Mononuclear cell (primary cell): ENCODE results near the gene WWOX. TPM values are rescaled to one million over a fixed set of nuclear protein-coding genes. Genes with fewer than 3 reads are reported as not detected.

Experiments
- H3K27me3 ChIP-seq: 2 replicates; pipeline ENCODE4 v1.6.0; 2011; ENCODE audit warnings: low read length, control low read depth; ENCODE audit not compliant: insufficient read depth
- H3K4me1 ChIP-seq: 2 replicates; pipeline ENCODE4 v1.5.1; 2011; ENCODE audit warnings: mild to moderate bottlenecking, low read length, control low read depth; ENCODE audit not compliant: insufficient read depth
- H3K4me3 ChIP-seq: 2 replicates; pipeline ENCODE4 v1.5.1; 2011; ENCODE audit warnings: mild to moderate bottlenecking, low read length, moderate library complexity
- H3K9me3 ChIP-seq: 2 replicates; pipeline ENCODE4 v1.5.1; 2011; ENCODE audit warnings: low read depth, mild to moderate bottlenecking, control low read depth, low read length
- total RNA-seq: library from RNA; depleted of rRNA; stranded (reverse); fragments of >200 nt; gene quantifications from one replicate; pipeline ENCODE4 v1.2.3, GENCODE V29; 2012

Gene WWOX
- total RNA-seq, 1 donor = 22.7 TPM

- no peaks in the 10 kb centered on the region for H3K27me3 ChIP-seq
- H3K4me1 ChIP-seq = no peaks in the 10 kb centered on the region
- H3K9me3 ChIP-seq = no peaks in the 10 kb centered on the region
- no peak overlapping the region for H3K4me3 ChIP-seq
These were observed 129.2 kb downstream of the WWOX start for GRCh38 chr16:78228704-78229103.

- Histone ChIP-seq H3K4me3 (no peak overlapping the region), H3K4me1 (no peaks in the 10 kb centered on the region), H3K9me3 (no peaks in the 10 kb centered on the region), H3K27me3 (no peaks in the 10 kb centered on the region)
These were observed 131.4 kb downstream of the WWOX start for GRCh38 chr16:78230832-78231231.

GRCh38 chr16:78235168-78235800 lies 135.8 kb downstream of the WWOX start:
- Histone ChIP-seq H3K4me3 (no peak overlapping the region), H3K9me3 (no peaks in the 10 kb centered on the region), H3K4me1 (no peaks in the 10 kb centered on the region), H3K27me3 (no peaks in the 10 kb centered on the region)

GRCh38 chr16:78235876-78236275 lies 136.4 kb downstream of the WWOX start:
- Histone ChIP-seq H3K27me3 (no peaks in the 10 kb centered on the region), H3K4me3 (no peak overlapping the region)

GRCh38 chr16:78237841-78238240 lies 138.4 kb downstream of the WWOX start:
- no peaks in the 10 kb centered on the region for H3K27me3 ChIP-seq
- no peaks in the 10 kb centered on the region for H3K4me1 ChIP-seq
- no peaks in the 10 kb centered on the region for H3K9me3 ChIP-seq

More at GRCh38 chr16:78235876-78236275, 136.4 kb downstream of the WWOX start:
- H3K4me1 ChIP-seq = no peaks in the 10 kb centered on the region
- H3K9me3 ChIP-seq = no peaks in the 10 kb centered on the region

GRCh38 chr16:78240459-78241222 lies 141.2 kb downstream of the WWOX start:
- H3K4me3 ChIP-seq = no peak overlapping the region
- H3K27me3 ChIP-seq = no peaks in the 10 kb centered on the region
- H3K9me3 ChIP-seq = no peaks in the 10 kb centered on the region
- no peaks in the 10 kb centered on the region for H3K4me1 ChIP-seq

More at GRCh38 chr16:78237841-78238240, 138.4 kb downstream of the WWOX start:
- no peak overlapping the region for H3K4me3 ChIP-seq

GRCh38 chr16:78242239-78242630 lies 142.8 kb downstream of the WWOX start:
- H3K9me3 ChIP-seq = no peaks in the 10 kb centered on the region
- no peaks in the 10 kb centered on the region for H3K4me1 ChIP-seq
- H3K27me3 ChIP-seq = no peaks in the 10 kb centered on the region
- H3K4me3 ChIP-seq = no peak overlapping the region

GRCh38 chr16:78244131-78244895 lies 144.9 kb downstream of the WWOX start:
- no peaks in the 10 kb centered on the region for H3K4me1 ChIP-seq
- H3K9me3 ChIP-seq = no peaks in the 10 kb centered on the region
- no peak overlapping the region for H3K4me3 ChIP-seq
- no peaks in the 10 kb centered on the region for H3K27me3 ChIP-seq

GRCh38 chr16:78246559-78246958 lies 147.1 kb downstream of the WWOX start:
- Histone ChIP-seq H3K4me1 (no peaks in the 10 kb centered on the region), H3K9me3 (no peaks in the 10 kb centered on the region), H3K27me3 (no peaks in the 10 kb centered on the region), H3K4me3 (no peak overlapping the region)

GRCh38 chr16:78249056-78249455 lies 149.6 kb downstream of the WWOX start:
- Histone ChIP-seq H3K27me3 (no peaks in the 10 kb centered on the region), H3K4me1 (no peaks in the 10 kb centered on the region), H3K4me3 (no peak overlapping the region), H3K9me3 (no peaks in the 10 kb centered on the region)

GRCh38 chr16:78249832-78250231 lies 150.4 kb downstream of the WWOX start:
- H3K4me3 ChIP-seq = no peak overlapping the region
- no peaks in the 10 kb centered on the region for H3K4me1 ChIP-seq
- no peaks in the 10 kb centered on the region for H3K9me3 ChIP-seq
- H3K27me3 ChIP-seq = no peaks in the 10 kb centered on the region

- no peaks in the 10 kb centered on the region for H3K9me3 ChIP-seq
- no peaks in the 10 kb centered on the region for H3K4me1 ChIP-seq
- H3K27me3 ChIP-seq = no peaks in the 10 kb centered on the region
- H3K4me3 ChIP-seq = no peak overlapping the region
These were observed 151.7 kb downstream of the WWOX start for GRCh38 chr16:78251115-78251514.

- no peaks in the 10 kb centered on the region for H3K27me3 ChIP-seq
These were observed 153.3 kb downstream of the WWOX start for GRCh38 chr16:78252757-78253156.

GRCh38 chr16:78254841-78255240 lies 155.4 kb downstream of the WWOX start:
- Histone ChIP-seq H3K9me3 (no peaks in the 10 kb centered on the region), H3K27me3 (no peaks in the 10 kb centered on the region), H3K4me1 (no peaks in the 10 kb centered on the region), H3K4me3 (no peak overlapping the region)

More at GRCh38 chr16:78252757-78253156, 153.3 kb downstream of the WWOX start:
- no peaks in the 10 kb centered on the region for H3K9me3 ChIP-seq
- H3K4me3 ChIP-seq = no peak overlapping the region
- H3K4me1 ChIP-seq = no peaks in the 10 kb centered on the region

- Histone ChIP-seq H3K27me3 (no peaks in the 10 kb centered on the region), H3K4me1 (no peaks in the 10 kb centered on the region), H3K4me3 (no peak overlapping the region), H3K9me3 (no peaks in the 10 kb centered on the region)
These were observed 157.4 kb downstream of the WWOX start for GRCh38 chr16:78256686-78257375.
